Measurements from ENCODE around the gene CLDN34.
A peak's percentile ranks its signal among the peaks of the same experiment; 100 is the strongest.

CLDN34 gene

GRCh38 chrX:9966775-9967408 is at the start of gene CLDN34:
Gene CLDN34, plus strand, starts transcription at chrX:9967358. Its CDS starts 0 bp downstream, at chrX:9967358.
- no peak for DNase-seq (ENCODE audit: low read depth in 3 of 3)

GRCh38 chrX:9917861-9918260 is 49.3 kb upstream of the CLDN34 start:
- DNase-seq (ENCODE audit: low read depth in 3 of 3), result no peak

- no peak for DNase-seq (ENCODE audit: low read depth in 3 of 3)
Measured at GRCh38 chrX:9919632-9920172, 47.5 kb upstream of the CLDN34 start.

GRCh38 chrX:9921407-9921806 is 45.8 kb upstream of the CLDN34 start:
- no peak for DNase-seq (ENCODE audit: low read depth in 3 of 3)

GRCh38 chrX:9923357-9923756 is 43.8 kb upstream of the CLDN34 start:
- DNase-seq (ENCODE audit: low read depth in 3 of 3), result no peak

- no peak for DNase-seq (ENCODE audit: low read depth in 3 of 3)
Measured at GRCh38 chrX:9926002-9926401, 41.2 kb upstream of the CLDN34 start.

- no peak for DNase-seq (ENCODE audit: low read depth in 3 of 3)
Measured at GRCh38 chrX:9927698-9928482, 39.3 kb upstream of the CLDN34 start.

- no peak for DNase-seq (ENCODE audit: low read depth in 3 of 3)
Measured at GRCh38 chrX:9935436-9935835, 31.7 kb upstream of the CLDN34 start.

- DNase-seq (ENCODE audit: low read depth in 3 of 3), result no peak
Measured at GRCh38 chrX:9937761-9938160, 29.4 kb upstream of the CLDN34 start.

- no peak for DNase-seq (ENCODE audit: low read depth in 3 of 3)
Measured at GRCh38 chrX:9938516-9938915, 28.6 kb upstream of the CLDN34 start.

GRCh38 chrX:9940421-9940820 is 26.7 kb upstream of the CLDN34 start:
- DNase-seq (ENCODE audit: low read depth in 3 of 3), result no peak

GRCh38 chrX:9942086-9942485 is 25.1 kb upstream of the CLDN34 start:
- peak; percentile 26 to 75 (median 46) for DNase-seq (ENCODE audit: low read depth in 3 of 3)

- no peak for DNase-seq (ENCODE audit: low read depth in 3 of 3)
Measured at GRCh38 chrX:9943420-9943819, 23.7 kb upstream of the CLDN34 start.

GRCh38 chrX:9947131-9947794 is 19.9 kb upstream of the CLDN34 start:
- DNase-seq (ENCODE audit: low read depth in 3 of 3), result no peak

GRCh38 chrX:9948406-9948805 is 18.8 kb upstream of the CLDN34 start:
- no peak for DNase-seq (ENCODE audit: low read depth in 3 of 3)

- DNase-seq (ENCODE audit: low read depth in 3 of 3), result no peak
Measured at GRCh38 chrX:9952300-9952699, 14.9 kb upstream of the CLDN34 start.

GRCh38 chrX:9953396-9953795 is 13.8 kb upstream of the CLDN34 start:
- no peak for DNase-seq (ENCODE audit: low read depth in 3 of 3)

GRCh38 chrX:9955506-9955905 is 11.7 kb upstream of the CLDN34 start:
- no peak for DNase-seq (ENCODE audit: low read depth in 3 of 3)

GRCh38 chrX:9957743-9958142 is 9.4 kb upstream of the CLDN34 start:
- no peak for DNase-seq (ENCODE audit: low read depth in 3 of 3)

- no peak for DNase-seq (ENCODE audit: low read depth in 3 of 3)
Measured at GRCh38 chrX:9958183-9958582, 9.0 kb upstream of the CLDN34 start.

- no peak for DNase-seq (ENCODE audit: low read depth in 3 of 3)
Measured at GRCh38 chrX:9961750-9962149, 5.4 kb upstream of the CLDN34 start.

- DNase-seq (ENCODE audit: low read depth in 3 of 3), result no peak
Measured at GRCh38 chrX:9977635-9978034, 10.5 kb downstream of the CLDN34 start.

GRCh38 chrX:9980401-9980800 is 13.2 kb downstream of the CLDN34 start:
- DNase-seq (ENCODE audit: low read depth in 3 of 3), result no peak
